Testis (tissue), 2 donors: ENCODE measurements around the gene CACNA2D3.

Experiments
- POLR2A ChIP-seq: fragments of 450-650 bp; IDR thresholded peaks from one replicate; pipeline ENCODE4 v1.6.1; 2017; ENCODE audit warnings: antibody characterized with exemption, mild to moderate bottlenecking, moderate library complexity
- TF ChIP-seq, protein P1 (sequence below), 3 experiments: fragments of 450-650 bp in 2 of 3; fragments of 200-600 bp in 1 of 3; sonication (generic) in 1 of 3; IDR thresholded peaks; one replicate each; pipeline ENCODE4 v1.5.1; 2016 to 2019; ENCODE audit warnings: antibody characterized with exemption in 3 of 3, mild to moderate bottlenecking in 2 of 3, moderate library complexity in 1 of 3

- TF ChIP-seq POLR2A, result no peak
- TF ChIP-seq, protein P1, sequence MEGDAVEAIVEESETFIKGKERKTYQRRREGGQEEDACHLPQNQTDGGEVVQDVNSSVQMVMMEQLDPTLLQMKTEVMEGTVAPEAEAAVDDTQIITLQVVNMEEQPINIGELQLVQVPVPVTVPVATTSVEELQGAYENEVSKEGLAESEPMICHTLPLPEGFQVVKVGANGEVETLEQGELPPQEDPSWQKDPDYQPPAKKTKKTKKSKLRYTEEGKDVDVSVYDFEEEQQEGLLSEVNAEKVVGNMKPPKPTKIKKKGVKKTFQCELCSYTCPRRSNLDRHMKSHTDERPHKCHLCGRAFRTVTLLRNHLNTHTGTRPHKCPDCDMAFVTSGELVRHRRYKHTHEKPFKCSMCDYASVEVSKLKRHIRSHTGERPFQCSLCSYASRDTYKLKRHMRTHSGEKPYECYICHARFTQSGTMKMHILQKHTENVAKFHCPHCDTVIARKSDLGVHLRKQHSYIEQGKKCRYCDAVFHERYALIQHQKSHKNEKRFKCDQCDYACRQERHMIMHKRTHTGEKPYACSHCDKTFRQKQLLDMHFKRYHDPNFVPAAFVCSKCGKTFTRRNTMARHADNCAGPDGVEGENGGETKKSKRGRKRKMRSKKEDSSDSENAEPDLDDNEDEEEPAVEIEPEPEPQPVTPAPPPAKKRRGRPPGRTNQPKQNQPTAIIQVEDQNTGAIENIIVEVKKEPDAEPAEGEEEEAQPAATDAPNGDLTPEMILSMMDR (IDR thresholded peaks at IDR 0.05), result no peak
These were observed 261.9 kb downstream of the CACNA2D3 start for GRCh38 chr3:54384279-54384678.
